ENCODE data around the gene NFYC.
A peak's percentile ranks its signal among the peaks of the same experiment; 100 is the strongest.

The NFYC gene

DNA sequence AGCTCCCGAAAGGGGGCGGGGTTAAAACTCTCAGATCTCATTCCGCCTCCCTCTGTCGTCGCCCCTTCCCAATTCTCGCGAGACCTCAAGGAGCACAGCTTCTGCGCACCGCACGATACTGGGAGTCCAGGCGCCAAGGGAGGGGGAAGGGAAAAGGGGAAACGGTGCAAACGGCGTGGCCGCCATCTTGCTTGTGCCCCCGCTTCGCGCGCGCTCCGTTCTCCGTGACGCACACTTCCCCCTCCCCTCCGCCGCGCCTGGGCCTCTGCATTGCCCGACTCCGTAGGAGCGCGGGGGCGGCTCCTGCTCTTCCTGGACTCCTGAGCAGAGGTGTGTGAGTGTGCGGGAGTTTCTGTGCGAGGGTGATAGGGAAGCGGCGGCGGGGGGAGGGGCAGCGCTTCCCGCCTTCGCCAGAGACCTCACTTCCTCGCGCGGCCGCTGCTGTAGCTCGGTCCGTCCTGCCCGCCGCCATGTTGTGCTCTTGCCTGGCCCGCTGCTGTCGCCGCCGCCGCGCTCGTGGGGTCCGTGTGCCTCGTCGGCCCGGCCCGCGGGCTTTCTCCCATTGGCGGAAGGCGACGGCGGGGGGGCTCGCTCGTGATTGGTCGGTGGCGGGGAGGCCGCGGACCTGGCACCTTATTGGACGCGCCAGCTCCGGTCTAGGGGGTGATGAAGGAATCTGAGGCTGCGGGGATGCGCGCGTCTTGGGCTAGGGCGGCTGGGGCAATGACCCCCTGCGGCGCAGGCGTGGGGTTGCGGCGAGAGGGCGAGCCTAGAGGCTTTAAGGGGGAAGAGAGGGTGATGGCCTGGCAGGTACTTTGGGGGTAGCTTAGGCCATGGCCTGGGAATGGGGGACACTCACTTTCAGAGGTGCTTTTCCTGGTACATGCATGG lies at the start of gene NFYC:
Gene NFYC, plus strand, starts transcription at position 167 of the 891 bp plus-strand sequence. CDS start 47,140 bp downstream, outside the sequence.
- peak; percentile 94 for DNase-seq (ENCODE audit: low spot score)

- no peak for DNase-seq (ENCODE audit: low spot score)
Observed at GRCh38 chr1:40645118-40645680, 46.3 kb upstream of the NFYC start.

- peak; percentile 67 for DNase-seq (ENCODE audit: low spot score)
Observed at GRCh38 chr1:40646315-40646714, 45.2 kb upstream of the NFYC start.

DNA sequence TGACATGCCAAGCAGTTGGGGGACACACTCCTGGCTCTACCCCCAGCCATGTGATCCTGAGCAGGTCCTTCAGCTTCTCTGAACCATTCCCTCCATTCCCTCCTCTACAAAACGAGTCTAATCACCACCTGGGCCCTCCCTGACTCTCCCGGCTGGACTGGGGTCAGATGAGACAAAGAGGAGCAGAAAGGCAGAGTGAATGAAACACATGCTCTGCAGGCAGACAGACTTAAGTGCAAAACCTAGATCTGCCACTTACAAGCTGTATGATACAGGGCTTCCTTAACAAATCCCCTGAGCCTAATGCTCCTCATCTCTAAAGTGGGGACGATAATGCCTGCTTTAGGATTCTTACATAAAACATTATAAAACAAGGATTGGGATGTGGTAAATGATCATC lies 43.3 kb upstream of the NFYC start:
- DNase-seq (ENCODE audit: low spot score) = no peak

- no peak for DNase-seq (ENCODE audit: low spot score)
Observed at GRCh38 chr1:40648928-40649591, 42.4 kb upstream of the NFYC start.

- DNase-seq (ENCODE audit: low spot score) = no peak
Observed at GRCh38 chr1:40649592-40649930, 41.9 kb upstream of the NFYC start.

GRCh38 chr1:40650075-40650474 lies 41.4 kb upstream of the NFYC start:
- peak; percentile 46 for DNase-seq (ENCODE audit: low spot score)

GRCh38 chr1:40651138-40651857 lies 40.2 kb upstream of the NFYC start:
- no peak for DNase-seq (ENCODE audit: low spot score)

DNA sequence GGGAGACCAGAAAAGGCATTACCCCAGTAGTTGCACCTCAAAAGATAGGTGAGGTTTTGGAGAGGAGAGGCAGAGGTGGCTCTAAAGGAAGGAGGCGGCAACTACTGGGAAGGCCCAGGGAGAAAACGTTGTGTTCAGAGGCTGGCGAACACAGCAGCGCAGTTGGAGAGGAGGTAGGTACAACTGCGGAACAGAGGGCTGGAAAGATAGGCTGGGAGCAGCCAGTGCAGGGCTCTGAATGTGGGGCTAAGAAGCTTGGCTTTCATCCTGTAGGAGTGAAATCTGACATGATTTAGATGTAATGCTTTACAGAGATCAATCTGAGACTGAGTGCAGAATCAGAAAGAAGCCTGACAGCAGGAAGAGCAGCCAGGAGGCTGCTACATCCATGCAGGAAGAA lies 39.0 kb upstream of the NFYC start:
- DNase-seq (ENCODE audit: low spot score) = no peak

DNA sequence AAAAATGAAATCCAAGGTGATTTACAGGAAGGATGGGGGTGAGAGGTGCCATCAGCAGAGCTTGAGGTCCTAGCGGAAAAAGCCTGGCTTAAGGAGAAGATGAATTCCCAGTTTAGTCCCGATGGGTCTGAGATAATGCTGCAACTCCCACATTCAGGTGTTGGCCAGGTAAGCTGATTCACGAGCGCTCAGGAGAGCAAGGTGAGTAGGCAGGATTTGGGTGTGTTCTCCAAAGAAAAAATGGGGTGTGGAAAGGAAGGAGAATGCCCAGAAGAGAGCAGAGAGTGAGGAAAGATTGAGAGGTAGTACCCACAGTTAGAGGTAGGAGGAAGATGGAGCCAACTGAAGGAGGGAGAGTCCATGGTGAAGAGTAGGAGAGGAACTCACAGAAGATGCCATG lies 38.5 kb upstream of the NFYC start:
- no peak for DNase-seq (ENCODE audit: low spot score)

DNA sequence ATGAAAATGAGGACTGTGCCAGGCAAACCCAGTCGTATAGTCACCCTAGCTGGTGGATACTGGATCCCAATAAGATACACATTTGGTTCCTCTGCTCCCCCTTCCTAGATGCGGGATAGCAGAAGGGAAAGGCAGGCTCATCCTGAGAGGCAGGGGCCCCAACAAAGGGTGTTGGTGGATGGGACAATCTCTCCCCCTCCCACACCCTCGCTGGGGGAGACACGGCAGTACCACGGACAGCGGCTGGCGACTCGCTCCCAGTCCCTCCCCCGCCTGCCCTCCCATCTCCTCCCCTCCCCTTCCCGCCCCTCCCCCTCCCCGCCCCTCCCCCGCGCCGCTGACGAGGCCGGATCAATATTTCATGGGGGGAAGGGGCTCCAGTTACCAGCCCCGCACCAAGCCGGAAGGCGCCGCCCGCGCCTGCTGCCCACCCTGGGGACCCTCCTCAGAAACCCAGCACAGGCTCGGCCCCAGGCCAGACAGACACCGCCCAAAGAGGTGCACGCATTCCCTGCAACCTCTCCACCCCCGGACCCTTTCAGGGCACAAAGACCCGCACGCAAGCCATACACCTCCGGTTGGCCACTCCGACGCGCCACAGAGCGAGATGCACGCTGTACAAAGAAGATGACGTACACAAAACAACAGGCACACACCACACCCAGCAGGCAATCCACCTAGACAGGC lies 37.5 kb upstream of the NFYC start:
- no peak for DNase-seq (ENCODE audit: low spot score)

DNA sequence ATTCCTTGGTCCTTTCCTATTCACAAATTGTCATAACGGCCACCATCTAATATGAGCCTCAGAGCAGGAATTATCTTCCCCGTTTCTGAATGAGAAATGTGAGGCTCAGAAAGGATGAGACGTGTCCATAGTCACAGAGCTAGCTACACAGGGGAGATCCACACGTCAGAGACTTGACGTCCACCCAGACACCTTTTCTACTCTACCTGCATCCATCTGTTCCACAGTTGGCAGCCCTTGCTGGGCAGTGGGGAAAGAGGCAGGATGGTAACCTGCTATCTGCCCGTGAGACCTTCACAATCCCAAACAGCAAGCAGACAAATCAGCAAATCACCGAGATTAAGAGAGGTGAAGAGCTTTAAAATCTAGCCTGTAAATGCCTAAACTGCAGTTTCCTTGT lies 34.5 kb upstream of the NFYC start:
- DNase-seq (ENCODE audit: low spot score) = no peak

GRCh38 chr1:40658751-40659648 lies 32.5 kb upstream of the NFYC start:
- DNase-seq (ENCODE audit: low spot score) = no peak

- DNase-seq (ENCODE audit: low spot score) = no peak
Observed at GRCh38 chr1:40659649-40659947, 31.9 kb upstream of the NFYC start.

GRCh38 chr1:40661678-40662077 lies 29.8 kb upstream of the NFYC start:
- no peak for DNase-seq (ENCODE audit: low spot score)

DNA sequence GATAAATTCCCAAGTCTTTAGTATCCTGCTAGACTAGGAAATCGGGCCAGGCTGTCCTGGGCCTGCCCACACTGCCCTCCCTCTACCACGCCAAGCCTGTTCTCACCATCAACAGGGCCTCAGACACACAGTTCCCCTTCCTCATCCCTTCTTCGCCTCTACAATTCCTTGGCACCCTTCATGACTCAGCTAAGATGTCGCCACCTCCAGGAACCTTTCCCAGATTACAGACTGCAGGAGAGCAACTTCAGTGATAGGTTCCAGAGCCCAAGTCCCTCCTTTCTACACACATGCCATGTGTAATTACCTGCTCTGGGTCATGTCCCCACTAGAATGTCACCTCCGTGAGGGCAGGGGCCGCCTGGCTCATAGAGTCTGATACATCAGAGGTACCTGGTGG lies 29.4 kb upstream of the NFYC start:
- no peak for DNase-seq (ENCODE audit: low spot score)

- no peak for DNase-seq (ENCODE audit: low spot score)
Observed at GRCh38 chr1:40662864-40663263, 28.6 kb upstream of the NFYC start.

DNA sequence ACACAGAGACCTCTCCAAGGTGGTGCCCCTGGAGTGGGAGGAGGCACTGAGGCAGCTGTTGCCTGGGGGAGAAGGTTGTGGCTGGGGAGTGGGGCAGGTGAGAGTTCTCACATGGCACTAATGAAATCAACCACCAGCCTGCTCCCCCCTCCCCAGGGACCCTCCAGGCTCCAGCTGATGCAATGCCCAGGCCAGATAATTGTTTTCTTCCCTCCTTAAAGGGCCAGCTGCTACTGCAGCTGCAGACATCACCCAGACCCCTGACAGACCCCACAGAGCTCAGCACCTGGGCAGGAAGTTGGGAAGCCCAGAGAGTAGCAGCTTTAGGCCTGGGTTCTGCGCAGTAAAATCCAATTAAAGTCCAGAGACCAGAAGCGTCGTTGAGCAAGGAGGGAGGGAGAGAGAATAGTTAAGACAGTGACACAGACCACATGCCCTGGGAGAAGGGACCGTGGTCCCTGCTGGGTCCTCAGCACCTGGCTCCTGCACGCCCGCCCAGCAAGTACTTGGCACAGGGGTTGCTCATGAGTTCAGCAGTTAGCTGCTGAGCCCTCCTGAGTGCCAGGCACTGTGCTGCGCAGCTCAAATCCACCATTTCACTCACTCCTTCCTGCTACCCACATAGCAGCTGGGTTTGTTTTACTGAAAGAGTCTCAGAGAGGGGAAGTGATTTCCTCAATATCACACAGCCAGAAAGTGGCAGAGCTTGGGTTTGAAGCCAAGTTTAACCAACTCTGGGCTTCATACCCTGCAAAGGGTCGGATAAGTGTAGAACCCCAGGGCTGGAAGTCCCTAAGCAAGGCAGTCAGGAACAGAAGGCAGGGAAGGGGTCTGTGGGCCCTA lies 28.0 kb upstream of the NFYC start:
- no peak for DNase-seq (ENCODE audit: low spot score)

DNA sequence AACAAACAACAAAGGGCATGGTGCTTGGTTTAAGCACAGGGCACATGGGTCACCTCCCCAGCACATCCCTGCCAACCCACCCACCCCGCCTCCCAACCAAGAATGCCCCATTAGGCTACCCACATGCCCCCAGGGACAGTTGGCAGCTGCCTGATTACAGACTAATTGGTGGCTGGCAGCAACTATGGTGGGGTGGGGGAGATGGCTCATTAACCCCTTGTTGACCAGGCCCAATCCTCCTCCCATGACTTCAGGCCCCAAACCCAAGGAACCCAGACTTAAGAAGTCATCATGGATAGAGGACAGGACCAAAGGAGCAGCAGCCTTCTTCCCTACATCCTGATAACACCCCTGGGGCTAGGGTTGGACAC lies 27.4 kb upstream of the NFYC start:
- no peak for DNase-seq (ENCODE audit: low spot score)

DNA sequence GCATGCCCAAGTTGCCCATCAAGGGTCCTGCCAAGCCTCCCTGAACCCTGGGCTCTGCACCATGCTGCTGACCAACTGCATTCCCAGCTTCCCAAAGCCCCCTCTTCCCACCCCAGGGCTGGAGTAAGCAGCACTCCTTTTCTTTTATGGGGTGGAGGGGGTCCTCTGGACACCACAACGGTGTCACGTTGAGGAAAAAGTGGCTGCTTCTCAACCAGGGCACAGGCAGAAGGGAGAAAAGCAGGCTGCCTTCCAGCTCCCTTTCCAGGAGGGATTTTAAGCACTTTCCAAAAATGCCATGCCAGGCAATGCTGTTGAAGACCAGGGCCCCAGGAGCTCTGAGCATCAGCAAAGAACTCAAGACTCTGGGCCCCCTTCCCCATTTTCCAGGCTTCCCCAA lies 26.7 kb upstream of the NFYC start:
- no peak for DNase-seq (ENCODE audit: low spot score)
